Kidney (tissue), 14 donors: ENCODE data around the gene ZNF71. TPM values are rescaled to one million over a fixed set of nuclear protein-coding genes. Genes with fewer than 3 reads are reported as not detected.

ENCODE experiments used
- DNase-seq, 5 donors: peaks; one replicate each; pipeline ENCODE4 v3.0.0-alpha.2; 2013 to 2020
- FAIRE-seq: peaks from 2 replicates; lab custom pipeline; 2012; peaks lifted over from hg19 to GRCh38; lab: Jason Lieb, UNC
- H3K27ac ChIP-seq, 2 donors: one replicate each; pipeline ENCODE4 v1.7.0; 2013; ENCODE audit warnings: low read depth in 2 of 2, low read length in 2 of 2, inconsistent platforms in 1 of 2
- H3K27me3 ChIP-seq: one replicate; pipeline ENCODE4 v1.7.1; 2013; ENCODE audit warnings: low read length, inconsistent platforms; ENCODE audit not compliant: control insufficient read depth, insufficient read depth
- H3K36me3 ChIP-seq, 3 donors: one replicate each; pipeline versions ENCODE4 v1.7.0 to v1.7.1; 2013; ENCODE audit warnings: low read length in 3 of 3, control low read depth in 1 of 3, inconsistent platforms in 1 of 3; ENCODE audit not compliant: insufficient read depth in 3 of 3, control insufficient read depth in 2 of 3
- H3K4me1 ChIP-seq, 3 donors: one replicate each; pipeline versions ENCODE4 v1.7.0 to v1.7.1; 2013; ENCODE audit warnings: low read length in 3 of 3, inconsistent platforms in 1 of 3, low read depth in 1 of 3; ENCODE audit not compliant: control insufficient read depth in 2 of 3, insufficient read depth in 2 of 3
- H3K4me3 ChIP-seq, 3 donors: one replicate each; pipeline versions ENCODE4 v1.7.0 to v1.8.1; 2013; ENCODE audit warnings: low read length in 3 of 3, control low read depth in 1 of 3, inconsistent platforms in 1 of 3
- H3K9ac ChIP-seq, 3 donors: one replicate each; pipeline versions ENCODE4 v1.7.0 to v1.7.1; 2013; ENCODE audit warnings: low read length in 3 of 3, control low read depth in 1 of 3, inconsistent platforms in 1 of 3
- H3K9me3 ChIP-seq, 3 donors: one replicate each; pipeline versions ENCODE4 v1.7.0 to v1.7.1; 2013; ENCODE audit warnings: low read length in 3 of 3, control low read depth in 1 of 3, inconsistent platforms in 1 of 3; ENCODE audit not compliant: control insufficient read depth in 2 of 3, insufficient read depth in 1 of 3
- CTCF ChIP-seq: IDR thresholded peaks from 3 replicates; pipeline ENCODE4 v1.5.1; 2012; ENCODE audit warnings: mild to moderate bottlenecking, moderate library complexity, borderline replicate concordance; ENCODE audit not compliant: insufficient read depth; ENCODE audit errors: extremely low read depth
- intact Hi-C: fragments of 100-400 bp; cut with DNase I; formaldehyde crosslinking; loops from one replicate; pipeline ENCODE4 v1.11.1; 2022
- polyA plus RNA-seq: library from polyadenylated mRNA; stranded (reverse); fragments of 350-450 nt; fragmentation: Illumina TruSeq; extraction: RNeasy Lipid Tissue Mini Kit (QIAGEN cat#74804); gene quantifications from one replicate; pipeline ENCODE4 v1.2.3, GENCODE V29; 2014; ENCODE audit warnings: low read depth, low replicate concordance; ENCODE audit not compliant: insufficient read depth
- total RNA-seq: library from RNA; stranded (reverse); fragmentation: NEBNext Ultra II Directional; extraction: Animal tissue kit (Norgen Biotek cat#: 25700); gene quantifications from one replicate; pipeline ENCODE4 v1.2.1, GENCODE V29; 2021
- donor health status: control.
- donor health status: control.
- donor health status: control.
- donor health status: control.
- donor health status: control.
- donor health status: DM: yes; HTN: yes; CAD: no.
- donor health status: Normal renal cell carcinoma (clear cell type).

The ZNF71 gene
- total and polyA plus RNA-seq, 2 donors from 2014 or later: 3.5 to 7.6 TPM

GRCh38 chr19:56664511-56664910, 69.4 kb downstream of the ZNF71 start:
- H3K9me3 ChIP-seq: no peaks in the 10 kb centered on the region
- intact Hi-C loops: no loop called here
- FAIRE-seq (no peak), DNase-seq (no peak)
- H3K36me3 ChIP-seq: peaks cover 0 to 5% (median 3%) of the 10 kb centered on the region in 3 donors
- no peaks in the 10 kb centered on the region for H3K27me3 ChIP-seq
- no peak overlapping the region for H3K9ac ChIP-seq
- TF ChIP-seq CTCF: no peak
- no peak overlapping the region for H3K27ac ChIP-seq
- no peak overlapping the region for H3K4me3 ChIP-seq
- no peaks in the 10 kb centered on the region for H3K4me1 ChIP-seq

- H3K4me1 ChIP-seq: peaks cover 0 to 14% (median 0%) of the 10 kb centered on the region in 3 donors
- peaks cover 0 to 5% (median 0%) of the 10 kb centered on the region in 3 donors for H3K36me3 ChIP-seq
- no peaks in the 10 kb centered on the region for H3K27me3 ChIP-seq
- no peaks in the 10 kb centered on the region for H3K9me3 ChIP-seq
- no peak overlapping the region for H3K27ac ChIP-seq
- no peak overlapping the region for H3K9ac ChIP-seq
- DNase-seq (no peak), FAIRE-seq (no peak)
- H3K4me3 ChIP-seq: no peak overlapping the region
- TF ChIP-seq CTCF: no peak
- intact Hi-C loops: no loop called here
Measured at GRCh38 chr19:56667311-56667870, 72.3 kb downstream of the ZNF71 start.

- no peak overlapping the region for H3K27ac ChIP-seq
- H3K9me3 ChIP-seq: no peaks in the 10 kb centered on the region
- H3K4me1 ChIP-seq: peaks cover 0 to 14% (median 0%) of the 10 kb centered on the region in 3 donors
- no peak for TF ChIP-seq CTCF
- DNase-seq (no peak), FAIRE-seq (no peak)
- H3K9ac ChIP-seq: no peak overlapping the region
- H3K4me3 ChIP-seq: no peak overlapping the region
- H3K36me3 ChIP-seq: no peaks in the 10 kb centered on the region
- intact Hi-C loops: no loop called here
- H3K27me3 ChIP-seq: no peaks in the 10 kb centered on the region
Measured at GRCh38 chr19:56668676-56669075, 73.6 kb downstream of the ZNF71 start.

- DNase-seq (peak in 1 of 5 donors; percentile 36), FAIRE-seq (no peak)
- peaks cover 0 to 14% (median 0%) of the 10 kb centered on the region in 3 donors for H3K4me1 ChIP-seq
- H3K9me3 ChIP-seq: no peaks in the 10 kb centered on the region
- TF ChIP-seq CTCF: no peak
- no peak overlapping the region for H3K27ac ChIP-seq
- no peaks in the 10 kb centered on the region for H3K27me3 ChIP-seq
- H3K9ac ChIP-seq: no peak overlapping the region
- peak overlapping the region; percentile 85 to 97 (median 94) for H3K4me3 ChIP-seq
- H3K36me3 ChIP-seq: no peaks in the 10 kb centered on the region
- intact Hi-C loops: loop anchor here (10.0 kb wide), 1 partner anchor 296 kb away; no protein-coding TSS in a partner anchor
Measured at GRCh38 chr19:56670401-56670960, 75.4 kb downstream of the ZNF71 start.
